HG03025 (cell line): ENCODE results near the gene GALNT1.

ENCODE experiments used
- ATAC-seq: cut with Tn5 transposase; IDR thresholded peaks from one replicate; pipeline ENCODE4 v1.9.1; 2021; ENCODE audit warnings: mild to moderate bottlenecking, moderate library complexity; ENCODE audit not compliant: unreplicated experiment, low FRiP score

Gene GALNT1

GRCh38 chr18:35711227-35711626 is 129.7 kb downstream of the GALNT1 start:
- no peak for ATAC-seq

GRCh38 chr18:35713545-35713944 is 132.0 kb downstream of the GALNT1 start:
- no peak for ATAC-seq

- ATAC-seq: no peak
Measured at GRCh38 chr18:35714539-35714938, 133.0 kb downstream of the GALNT1 start.

GRCh38 chr18:35715139-35715538 is 133.6 kb downstream of the GALNT1 start:
- ATAC-seq: no peak

- ATAC-seq: no peak
Measured at GRCh38 chr18:35716169-35716831, 134.8 kb downstream of the GALNT1 start.

GRCh38 chr18:35717182-35717581 is 135.6 kb downstream of the GALNT1 start:
- ATAC-seq: no peak

GRCh38 chr18:35721431-35722081 is 140.0 kb downstream of the GALNT1 start:
- ATAC-seq: no peak

GRCh38 chr18:35728676-35729075 is 147.1 kb downstream of the GALNT1 start:
- no peak for ATAC-seq

GRCh38 chr18:35729991-35730668 is 148.6 kb downstream of the GALNT1 start:
- ATAC-seq: no peak

- ATAC-seq: no peak
Measured at GRCh38 chr18:35730691-35731370, 149.3 kb downstream of the GALNT1 start.

- ATAC-seq: no peak
Measured at GRCh38 chr18:35731701-35732100, 150.2 kb downstream of the GALNT1 start.

- ATAC-seq: no peak
Measured at GRCh38 chr18:35732162-35732561, 150.6 kb downstream of the GALNT1 start.

GRCh38 chr18:35732636-35733035 is 151.1 kb downstream of the GALNT1 start:
- no peak for ATAC-seq

- ATAC-seq: no peak
Measured at GRCh38 chr18:35733408-35733807, 151.9 kb downstream of the GALNT1 start.

- ATAC-seq: no peak
Measured at GRCh38 chr18:35736696-35737095, 155.2 kb downstream of the GALNT1 start.

GRCh38 chr18:35739778-35740177 is 158.2 kb downstream of the GALNT1 start:
- no peak for ATAC-seq

GRCh38 chr18:35740656-35741055 is 159.1 kb downstream of the GALNT1 start:
- no peak for ATAC-seq

GRCh38 chr18:35743916-35744315 is 162.4 kb downstream of the GALNT1 start:
- ATAC-seq: no peak

GRCh38 chr18:35745814-35746213 is 164.3 kb downstream of the GALNT1 start:
- ATAC-seq: no peak

- ATAC-seq: no peak
Measured at GRCh38 chr18:35746826-35747339, 165.3 kb downstream of the GALNT1 start.

GRCh38 chr18:35747894-35748472 is 166.4 kb downstream of the GALNT1 start:
- no peak for ATAC-seq
